ENCODE data around the gene ORC6.

Gene ORC6

GRCh38 chr16:46702030-46702429 is 12.6 kb downstream of the ORC6 start:
- no peak for DNase-seq

- no peak for DNase-seq
Measured at GRCh38 chr16:46706642-46707041, 17.2 kb downstream of the ORC6 start.

GRCh38 chr16:46709469-46710005 is 20.1 kb downstream of the ORC6 start:
- DNase-seq, result no peak

DNA sequence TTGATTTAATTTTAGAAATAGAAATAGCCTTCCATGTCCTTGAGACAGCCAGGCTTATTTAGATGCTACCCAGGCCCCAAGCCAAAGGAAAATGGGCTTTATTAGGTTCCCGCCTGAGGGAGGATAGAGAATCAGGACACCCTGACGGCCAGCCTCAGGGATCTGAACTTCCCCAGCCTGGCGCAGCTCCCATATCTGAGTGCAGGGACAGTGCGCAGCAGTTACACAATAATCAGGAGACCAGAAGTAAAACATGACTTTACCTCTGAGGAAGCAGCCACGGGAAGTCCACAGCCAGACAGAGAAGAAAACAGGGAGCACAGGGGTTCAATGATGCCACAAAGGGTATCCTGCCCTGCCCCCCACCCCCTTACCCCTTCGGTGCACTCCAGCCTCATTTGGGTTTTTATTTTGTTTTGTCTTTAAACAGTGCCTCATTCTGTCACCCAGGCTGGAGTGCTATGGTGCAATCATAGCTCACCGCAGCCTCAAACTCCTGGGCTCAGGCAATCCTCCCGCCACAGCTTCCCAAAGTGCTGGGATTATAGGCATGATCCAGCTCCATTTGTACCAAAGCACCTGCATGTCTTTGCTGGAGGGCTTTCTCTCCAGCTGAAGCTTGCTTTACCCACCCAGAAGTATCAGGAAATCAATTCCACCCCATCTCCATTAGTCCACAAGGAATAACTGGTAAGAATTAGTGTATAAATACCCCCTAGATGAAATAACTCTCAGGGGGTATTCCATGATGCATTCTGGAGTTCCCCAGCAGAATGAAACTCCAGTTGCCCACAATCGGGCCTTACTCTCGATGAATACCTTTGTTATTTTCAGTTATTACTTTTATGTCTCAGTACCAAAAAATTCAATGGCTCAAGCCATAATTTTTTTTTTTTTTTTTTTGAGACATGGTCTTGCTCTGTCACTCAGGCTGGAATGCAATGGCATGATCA is 21.9 kb downstream of the ORC6 start:
- no peak for DNase-seq

GRCh38 chr16:46712911-46713310 is 23.5 kb downstream of the ORC6 start:
- DNase-seq, result no peak

GRCh38 chr16:46713634-46714033 is 24.2 kb downstream of the ORC6 start:
- DNase-seq, result no peak

DNA sequence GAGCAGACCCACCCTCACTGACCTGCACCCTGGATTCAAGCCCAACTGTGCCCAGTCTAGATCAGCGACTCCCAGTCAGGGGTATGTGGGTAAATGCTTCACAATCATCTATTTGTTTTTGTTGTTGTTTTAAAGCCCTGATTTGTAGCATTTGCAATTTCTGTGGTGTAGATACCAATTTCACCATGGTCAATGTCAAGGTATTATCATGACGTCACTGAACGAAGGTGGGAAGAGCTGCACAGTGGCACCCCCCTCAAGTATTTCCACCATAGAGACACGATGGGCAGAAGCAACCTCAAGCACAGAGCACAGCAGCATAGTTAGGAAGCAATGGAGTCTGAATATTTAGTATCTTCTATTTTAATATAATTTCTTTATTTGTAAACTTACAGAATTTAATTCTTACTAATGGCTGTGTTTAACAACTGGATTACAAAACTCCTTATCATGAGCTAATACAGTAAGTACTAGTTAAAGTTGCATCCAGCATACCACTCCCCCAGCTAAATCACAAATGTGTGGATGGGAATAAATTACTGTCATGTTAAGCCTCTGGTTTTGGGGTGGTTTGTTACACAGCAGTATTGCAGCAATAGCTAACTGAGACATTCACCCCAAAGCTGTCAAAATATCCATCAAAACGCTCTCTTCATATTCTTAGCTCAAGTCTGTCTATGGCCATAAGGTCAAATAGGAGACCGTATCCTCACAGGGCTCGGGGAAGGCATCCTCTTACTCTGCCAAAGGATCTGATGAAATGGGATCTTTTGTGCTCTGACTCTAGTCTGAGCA is 25.5 kb downstream of the ORC6 start:
- no peak for DNase-seq

GRCh38 chr16:46715769-46716305 is 26.4 kb downstream of the ORC6 start:
- no peak for DNase-seq

DNA sequence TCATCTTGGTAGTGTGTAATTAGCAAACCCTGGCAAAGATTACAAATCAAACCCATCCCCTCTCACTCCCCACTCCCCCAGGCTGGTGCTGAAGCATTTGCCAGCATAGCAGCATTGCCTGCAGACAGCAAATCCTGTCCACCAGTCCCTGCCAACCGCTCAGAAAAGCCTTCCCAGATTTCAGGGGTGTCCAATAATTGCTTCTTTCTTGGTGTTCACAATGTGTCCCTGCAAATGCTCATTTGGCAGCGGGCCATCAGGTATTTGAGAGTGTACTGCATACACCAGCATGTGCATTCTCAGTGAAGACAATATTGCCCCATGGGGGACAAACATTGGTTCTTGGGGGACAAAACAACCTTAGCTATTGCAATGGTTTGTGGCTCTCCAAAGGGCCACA is 28.2 kb downstream of the ORC6 start:
- no peak for DNase-seq

GRCh38 chr16:46718214-46718613 is 28.8 kb downstream of the ORC6 start:
- DNase-seq, result no peak

DNA sequence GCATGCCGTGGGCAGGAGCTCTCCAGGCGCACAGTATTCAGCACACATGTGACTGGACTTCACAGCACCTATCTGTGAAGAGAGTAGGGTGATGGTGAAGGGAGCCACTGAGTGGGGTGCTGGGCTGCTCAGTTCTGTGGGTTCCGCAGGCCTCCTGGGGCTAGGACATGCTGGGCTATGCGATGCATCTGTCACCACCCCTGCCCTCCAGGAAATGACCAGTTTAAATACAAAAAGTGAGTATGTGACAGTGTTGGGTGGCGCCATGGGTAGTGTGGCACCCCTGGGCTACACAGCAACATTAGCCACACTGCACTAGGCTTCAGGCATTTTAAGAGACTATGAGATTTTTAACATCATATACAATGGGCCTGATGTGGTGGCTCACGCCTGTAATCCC is 30.1 kb downstream of the ORC6 start:
- DNase-seq, result no peak

- DNase-seq, result no peak
Measured at GRCh38 chr16:46720619-46721018, 31.2 kb downstream of the ORC6 start.

GRCh38 chr16:46721885-46722284 is 32.4 kb downstream of the ORC6 start:
- no peak for DNase-seq

DNA sequence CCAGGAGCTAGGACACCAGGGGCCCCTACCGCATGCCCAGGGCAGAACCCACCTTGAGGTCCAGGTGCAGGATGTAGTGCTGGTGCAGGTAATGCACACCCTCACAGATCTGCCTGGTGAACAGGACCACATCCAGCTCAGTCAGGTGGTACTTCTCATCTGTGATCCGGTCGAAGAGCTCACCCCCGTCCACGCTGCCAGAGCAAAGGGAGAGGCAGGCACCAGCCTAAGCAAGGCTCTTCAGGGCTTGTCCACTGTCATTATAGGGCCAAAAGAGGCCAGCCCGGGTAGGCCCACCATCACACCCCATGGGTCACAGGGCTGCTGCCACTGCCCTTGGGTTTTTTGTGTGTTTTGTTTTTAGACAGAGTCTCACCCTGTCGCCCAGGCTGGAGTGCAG is 37.7 kb downstream of the ORC6 start:
- DNase-seq, result no peak

DNA sequence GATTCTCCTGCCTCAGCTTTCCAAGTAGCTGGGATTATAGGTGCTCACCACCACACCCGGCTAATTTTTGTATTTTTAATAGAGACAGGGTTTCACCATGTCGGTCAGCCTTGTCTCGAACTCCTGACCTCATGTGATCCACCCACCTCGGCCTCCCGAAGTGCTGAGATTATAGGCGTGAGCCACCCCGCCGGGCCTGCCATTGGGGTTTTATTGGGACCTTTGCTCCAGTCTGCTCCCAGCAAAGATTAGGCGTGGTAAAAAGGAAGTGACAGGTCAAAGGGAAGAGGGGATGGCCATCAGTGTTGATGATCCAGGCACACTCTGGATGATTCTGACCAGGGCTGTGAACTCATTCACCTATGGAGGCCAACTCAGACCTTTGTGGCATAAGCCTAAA is 38.2 kb downstream of the ORC6 start:
- no peak for DNase-seq

- no peak for DNase-seq
Measured at GRCh38 chr16:46728806-46729205, 39.3 kb downstream of the ORC6 start.

DNA sequence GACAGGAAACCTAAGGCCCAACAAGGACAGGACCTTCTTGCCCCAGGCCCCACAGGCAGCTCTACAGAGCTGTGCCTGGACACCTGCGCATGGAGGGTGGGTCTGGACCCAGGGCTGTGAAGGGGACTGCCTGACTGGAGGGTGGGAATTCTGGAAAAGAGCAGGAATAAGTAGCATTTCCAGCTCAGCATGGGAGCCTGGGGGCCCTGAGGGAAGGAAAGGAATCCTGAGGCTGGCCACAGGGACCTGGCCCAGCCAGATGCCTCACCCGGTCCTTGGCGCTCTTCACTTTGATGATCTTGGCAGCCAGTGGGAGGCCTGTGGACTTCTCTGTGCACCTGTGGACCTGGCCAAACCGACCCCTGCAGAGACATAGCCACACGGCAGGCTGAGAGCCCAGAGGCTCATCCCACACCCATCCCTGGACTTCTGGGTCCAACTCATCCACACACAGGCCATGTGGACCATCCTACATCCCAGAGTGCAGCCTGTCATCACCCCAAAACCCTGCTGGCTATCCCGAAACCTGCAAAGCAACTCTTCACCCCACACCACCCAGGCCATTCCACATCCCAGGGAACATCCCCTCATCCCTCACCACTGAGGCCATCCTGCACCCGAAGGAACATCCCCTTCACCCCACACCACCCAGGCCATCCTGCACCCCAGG is 40.0 kb downstream of the ORC6 start:
- no peak for DNase-seq

DNA sequence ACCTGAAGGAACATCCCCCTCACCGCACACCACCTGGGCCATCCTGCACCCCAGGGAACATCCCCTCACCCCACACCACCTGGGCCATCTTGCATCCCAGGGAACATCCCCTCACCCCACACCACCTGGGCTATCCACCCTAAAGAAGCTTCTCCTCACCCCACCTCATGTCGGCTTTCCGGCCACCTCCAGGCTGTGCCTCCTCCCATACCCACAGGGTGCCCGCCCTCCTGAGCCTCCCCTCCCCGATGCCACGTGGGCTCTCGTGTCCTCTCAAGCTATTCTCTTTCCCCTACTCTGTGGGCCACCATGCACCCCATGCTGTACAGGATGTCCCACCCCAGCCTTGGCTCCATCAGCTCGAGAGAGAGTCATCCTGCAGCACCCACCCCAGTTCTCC is 40.7 kb downstream of the ORC6 start:
- no peak for DNase-seq

DNA sequence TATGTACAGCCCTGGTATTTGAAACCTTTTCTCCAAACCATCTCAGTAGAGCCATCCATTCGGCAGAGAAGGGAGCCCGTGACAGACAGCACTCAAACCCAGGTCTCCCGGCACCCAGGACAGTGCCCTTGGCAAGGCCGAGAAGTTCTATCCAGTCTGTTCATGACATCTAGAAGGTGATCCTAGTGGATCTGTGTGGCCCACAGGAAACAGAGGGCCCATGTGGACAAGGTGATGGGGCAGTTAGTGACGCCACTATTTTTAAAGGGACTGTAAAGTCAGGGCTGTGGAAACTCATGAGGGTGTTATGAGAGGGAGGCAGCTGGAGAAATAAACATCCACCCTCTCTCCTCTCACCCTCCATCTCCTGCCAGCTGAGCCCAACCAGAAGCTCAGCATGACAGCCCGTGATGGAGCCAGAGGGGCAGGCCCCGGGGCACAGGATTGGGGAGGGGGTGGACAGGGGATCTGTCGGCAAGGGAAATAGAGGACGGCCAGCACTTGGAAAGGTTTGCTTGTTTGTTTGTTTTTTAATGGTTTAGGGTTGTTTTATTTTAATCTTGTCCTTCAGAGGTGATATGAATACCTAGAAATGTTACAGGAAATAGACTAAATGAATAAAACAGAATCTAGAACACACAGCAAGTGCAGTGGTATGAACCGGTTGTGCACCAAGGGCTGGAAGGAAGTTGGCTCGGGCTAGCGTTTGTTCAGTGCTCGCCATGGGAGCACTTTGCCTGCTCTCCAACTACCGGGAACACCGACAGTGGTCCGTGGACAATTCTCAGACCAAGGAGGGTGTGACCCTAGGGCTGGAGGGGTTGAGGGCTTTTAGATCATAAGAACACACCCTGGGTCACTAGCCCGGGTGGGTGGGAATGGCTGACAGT is 41.6 kb downstream of the ORC6 start:
- DNase-seq, result no peak

DNA sequence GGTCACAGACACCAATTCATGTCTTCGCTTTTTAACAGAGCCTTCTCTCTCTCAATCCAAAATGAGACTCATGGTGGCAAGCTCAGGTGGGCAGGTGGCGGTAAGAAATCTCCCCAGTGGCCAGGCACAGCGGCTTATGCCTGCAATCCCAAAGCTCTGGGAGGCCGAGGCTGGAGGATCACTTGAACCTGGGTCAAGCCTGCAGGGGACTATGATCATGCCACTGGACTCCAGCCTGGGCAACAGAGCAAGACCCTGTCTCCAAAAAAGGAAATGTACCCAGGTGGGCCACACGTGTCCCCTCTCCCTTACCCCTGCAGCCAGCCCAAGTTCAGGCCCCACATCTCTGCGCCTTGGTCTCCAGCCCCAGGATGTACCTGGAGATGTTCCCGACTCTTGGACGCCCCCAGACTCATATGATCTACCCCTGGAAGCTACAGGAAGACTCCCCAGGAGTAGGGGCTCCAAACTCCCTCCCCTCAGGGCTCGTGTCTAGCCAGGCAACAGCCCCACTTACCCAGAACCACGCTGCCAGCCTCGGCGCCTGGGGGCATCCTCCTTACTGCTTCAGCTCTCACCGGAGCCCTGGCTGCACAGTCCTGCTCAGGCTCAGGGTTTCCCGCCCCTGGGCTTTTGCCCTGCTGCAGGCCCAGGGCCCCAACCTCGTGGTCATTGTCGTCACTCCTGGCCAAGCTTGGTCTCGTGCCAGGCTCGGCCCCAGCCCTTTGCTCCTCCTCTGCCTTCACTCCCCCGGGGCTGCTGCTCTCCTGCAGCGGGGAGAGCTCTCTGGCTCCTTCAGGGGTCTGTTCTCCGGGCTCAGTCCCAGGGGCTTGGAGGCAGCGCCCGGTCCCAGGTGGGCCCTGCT is 42.5 kb downstream of the ORC6 start:
- no peak for DNase-seq

DNA sequence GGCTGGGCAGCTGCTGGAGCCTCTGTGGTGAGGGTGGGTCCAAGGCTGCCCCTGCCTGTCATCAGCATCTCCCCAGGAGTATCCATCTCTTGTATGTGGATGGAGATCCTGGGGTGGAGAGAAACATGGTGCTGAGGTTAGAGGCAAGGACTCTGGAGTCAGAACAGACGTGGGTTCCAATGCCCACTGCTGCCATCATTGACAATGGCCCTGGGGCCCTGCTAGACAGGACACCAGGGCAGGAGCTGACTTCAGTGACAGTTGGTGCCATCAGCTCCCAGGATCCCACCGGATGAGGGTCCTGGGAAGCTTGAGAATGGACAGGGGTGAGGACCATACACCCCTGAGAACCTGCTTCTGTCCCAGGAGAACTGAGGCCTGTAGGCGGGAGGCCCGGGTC is 43.1 kb downstream of the ORC6 start:
- no peak for DNase-seq
